ENCODE results near the gene NDUFC2.
"Not testable (repeated sequence)": the region's sequence is repeated elsewhere in the genome, so short reads cannot be mapped to it uniquely, and the experiment has no call there.

NDUFC2 gene

GRCh38 chr11:78079232-78080083 is at the start of gene NDUFC2:
NDUFC2 (minus strand) TSS chr11:78079862; CDS start chr11:78079744, 118 bp downstream.
- peak; percentile 67 for DNase-seq

DNA sequence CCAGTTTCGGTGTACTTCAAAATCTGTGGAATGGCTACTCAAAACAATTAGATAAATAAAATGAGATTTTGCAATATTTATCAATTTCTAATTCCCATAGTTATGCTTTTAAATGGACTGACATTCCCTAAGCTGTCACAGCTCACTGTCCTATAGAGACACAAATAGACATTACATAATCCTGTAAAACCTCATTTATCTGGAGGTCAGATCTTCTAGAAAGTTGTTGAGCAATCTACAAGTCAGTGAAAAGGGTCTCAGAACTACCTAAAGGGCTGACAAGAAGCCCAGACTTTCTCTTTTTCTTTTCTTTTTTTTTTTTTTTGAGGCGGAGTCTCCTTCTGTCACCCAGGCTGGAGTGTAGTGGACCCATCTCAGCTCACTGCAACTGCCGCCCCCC is 47.7 kb upstream of the NDUFC2 start:
- DNase-seq: no peak

DNA sequence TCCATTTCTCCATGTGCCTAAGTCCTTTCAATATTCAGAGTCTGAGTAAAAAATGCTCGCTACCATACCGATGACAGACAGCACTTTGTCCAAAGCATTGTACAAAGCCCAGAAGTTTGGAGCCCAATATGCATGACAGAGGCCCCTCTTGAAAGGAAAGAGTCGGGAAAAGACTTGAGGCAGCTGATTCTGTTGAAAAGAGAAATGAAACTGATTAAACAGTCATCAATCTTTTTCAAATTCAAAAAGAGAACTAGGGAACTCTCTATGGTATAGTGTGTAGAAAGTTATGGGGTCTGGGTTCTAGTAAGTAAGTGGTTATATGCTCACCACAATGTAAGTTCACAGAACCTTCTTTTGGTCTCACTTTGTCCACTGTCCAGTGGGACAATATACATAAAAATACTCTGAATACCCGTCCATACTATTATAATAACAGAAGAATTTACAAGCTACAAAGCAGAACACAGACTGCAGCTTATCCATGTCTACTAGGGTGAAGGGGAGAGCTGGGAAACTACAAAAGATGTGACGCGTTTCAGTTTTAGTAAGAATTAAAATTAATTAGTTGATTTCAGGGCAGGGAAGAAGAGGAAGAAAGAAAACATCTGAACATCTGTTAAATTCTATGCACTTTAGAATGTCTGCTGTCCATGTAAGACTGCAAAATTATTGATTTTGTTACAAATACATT is 33.1 kb upstream of the NDUFC2 start:
- DNase-seq: no peak

- no peak for DNase-seq
Observed at GRCh38 chr11:78111298-78111697, 31.6 kb upstream of the NDUFC2 start.

GRCh38 chr11:78110830-78111229 is 31.2 kb upstream of the NDUFC2 start:
- DNase-seq: no peak

- no peak for DNase-seq
Observed at GRCh38 chr11:78110351-78110750, 30.7 kb upstream of the NDUFC2 start.

- no peak for DNase-seq
Observed at GRCh38 chr11:78109081-78110015, 29.7 kb upstream of the NDUFC2 start.

GRCh38 chr11:78100676-78101472 is 21.2 kb upstream of the NDUFC2 start:
- DNase-seq: no peak

DNA sequence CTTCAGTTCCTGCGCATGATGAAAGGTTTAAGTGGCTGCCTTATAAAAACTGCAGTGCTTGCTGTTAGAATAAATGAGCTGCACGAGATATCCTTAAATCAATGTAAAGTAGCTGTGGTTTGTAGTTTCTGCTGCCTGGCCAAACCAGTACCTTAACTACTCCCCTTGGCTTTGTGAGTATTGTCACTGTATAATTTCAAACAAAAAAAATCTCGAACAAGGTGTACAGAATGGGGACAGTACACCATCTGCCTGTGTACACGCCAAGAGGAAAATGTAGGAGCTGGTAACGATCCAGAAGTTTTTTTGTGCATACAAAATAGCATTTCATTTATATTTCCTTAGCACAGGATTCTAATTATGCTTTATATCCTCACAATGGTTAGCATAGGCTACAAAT is 20.6 kb upstream of the NDUFC2 start:
- no peak for DNase-seq

DNA sequence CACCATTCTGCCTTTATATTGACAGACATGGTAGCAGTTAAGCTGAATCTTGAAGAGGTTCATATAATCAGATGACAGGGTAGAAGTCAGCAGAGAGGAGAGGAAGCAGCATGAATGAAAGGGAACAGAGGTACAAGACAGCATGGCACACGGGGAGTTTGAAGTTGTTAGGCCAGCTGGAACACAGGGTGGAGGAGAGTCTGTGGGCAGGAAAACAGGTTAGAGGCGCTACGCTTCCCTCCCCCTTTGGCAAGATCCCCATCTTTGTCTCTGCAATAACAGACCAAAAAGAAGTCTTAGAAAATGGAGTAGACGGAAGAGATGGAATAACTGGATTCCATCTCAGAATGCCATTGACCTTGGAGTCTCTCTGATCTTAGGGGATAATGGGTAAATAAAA is 20.0 kb upstream of the NDUFC2 start:
- DNase-seq: no peak

GRCh38 chr11:78097666-78098385 is 18.2 kb upstream of the NDUFC2 start:
- DNase-seq: no peak

DNA sequence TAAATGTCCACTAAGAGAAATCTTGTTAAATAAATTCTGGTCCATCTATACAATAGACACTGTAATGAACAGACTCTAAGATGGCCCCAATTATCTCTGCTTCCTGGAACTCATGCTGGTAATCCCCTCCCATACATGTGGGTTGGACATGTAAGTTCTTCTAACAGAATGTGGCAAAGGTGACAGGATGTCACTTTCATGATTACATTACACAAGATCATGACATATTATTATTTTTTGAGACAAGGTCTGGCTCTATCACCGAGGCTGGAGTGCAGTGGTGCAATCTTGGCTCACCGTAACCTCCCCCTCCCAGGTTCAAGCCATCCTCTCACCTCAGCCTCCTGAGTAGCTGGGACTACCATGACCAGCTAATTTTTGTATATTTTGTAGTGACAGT is 14.6 kb upstream of the NDUFC2 start:
- DNase-seq: no peak

DNA sequence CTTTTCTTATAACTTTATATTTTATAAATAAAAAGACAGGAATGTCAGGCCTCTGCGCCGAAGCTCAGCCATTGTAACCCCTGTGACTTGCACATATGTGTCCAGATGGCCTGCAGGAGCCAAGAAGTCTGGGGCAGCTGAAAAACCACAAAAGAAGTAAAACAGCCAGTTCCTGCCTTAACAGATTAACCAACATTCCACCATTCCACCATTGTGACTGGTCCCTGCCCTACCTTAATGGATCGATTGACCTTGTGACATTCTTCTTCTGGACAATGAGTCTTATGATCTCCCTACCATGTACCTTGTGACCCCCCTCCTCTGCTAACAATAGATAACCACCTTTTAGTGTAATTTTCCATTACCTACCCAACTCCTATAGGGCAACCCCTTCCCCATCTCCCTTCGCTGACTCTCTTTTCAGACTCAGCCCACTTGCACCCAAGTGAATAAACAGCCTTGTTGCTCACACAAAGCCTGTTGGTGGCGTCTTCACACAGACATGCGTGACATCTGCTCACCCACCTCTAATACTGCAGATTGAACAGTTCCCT is 6.9 kb upstream of the NDUFC2 start:
- not testable (repeated sequence) for DNase-seq

GRCh38 chr11:78085972-78086371 is 6.3 kb upstream of the NDUFC2 start:
- no peak for DNase-seq

GRCh38 chr11:78084506-78084905 is 4.8 kb upstream of the NDUFC2 start:
- DNase-seq: not testable (repeated sequence)

DNA sequence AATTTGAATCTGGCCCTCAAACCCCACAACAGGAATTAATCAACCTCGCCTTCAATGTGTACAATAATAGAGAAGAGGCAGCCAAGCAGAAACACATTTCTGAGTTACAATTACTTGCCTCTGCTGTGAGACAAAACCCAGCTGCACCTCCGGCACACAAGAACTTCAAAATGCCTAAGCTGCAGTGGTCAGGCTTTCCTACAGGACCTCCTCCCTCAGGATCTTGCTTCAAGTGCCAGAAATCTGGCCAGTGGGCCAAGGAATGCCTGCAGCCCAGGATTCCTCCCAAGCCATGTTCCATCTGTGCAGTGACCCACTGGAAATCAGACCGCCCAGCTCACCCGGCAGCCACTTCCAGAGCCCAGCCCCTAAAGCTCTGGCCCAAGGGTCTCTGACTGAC is 3.4 kb upstream of the NDUFC2 start:
- DNase-seq: no peak

- no peak for DNase-seq
Observed at GRCh38 chr11:78082146-78082545, 2.5 kb upstream of the NDUFC2 start.

DNA sequence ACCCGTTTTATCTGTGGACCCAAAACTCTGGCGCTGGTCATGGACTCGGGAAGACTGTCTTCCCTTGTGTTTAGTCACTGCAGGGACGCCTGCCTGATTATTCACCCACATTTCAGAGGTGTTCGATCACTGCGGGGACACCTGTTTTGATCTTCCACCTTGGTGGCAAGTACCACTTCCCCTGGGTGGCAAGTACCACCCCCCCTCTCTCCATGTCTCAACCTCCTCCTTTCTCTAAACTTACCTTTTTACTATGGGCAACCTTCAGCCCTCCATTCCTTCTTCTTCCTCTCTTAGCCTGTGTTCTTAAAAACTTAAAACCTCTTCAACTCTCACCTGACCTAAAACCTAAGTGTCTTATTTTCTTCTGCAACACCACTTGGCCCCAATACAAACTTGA is 1.9 kb upstream of the NDUFC2 start:
- no peak for DNase-seq

GRCh38 chr11:78080818-78081495 is 1.3 kb upstream of the NDUFC2 start:
- DNase-seq: no peak

- DNase-seq: no peak
Observed at GRCh38 chr11:78080084-78080817, 589 bp upstream of the NDUFC2 start.
